Neutrophil (primary cell): ENCODE data around the gene CCDC24.

Source experiments
- H3K27ac ChIP-seq: fragments of 200-600 bp; sonication (generic); 2 replicates; pipeline ENCODE4 v1.5.1; 2016; ENCODE audit warnings: mild to moderate bottlenecking, moderate library complexity
- H3K27me3 ChIP-seq: fragments of 200-600 bp; sonication (generic); 2 replicates; pipeline ENCODE4 v1.6.0; 2016; ENCODE audit warnings: mild to moderate bottlenecking
- H3K36me3 ChIP-seq: fragments of 200-600 bp; sonication (generic); 2 replicates; pipeline ENCODE4 v1.5.1; 2017
- H3K4me1 ChIP-seq, 2 experiments: fragments of 200-600 bp in 1 of 2; sonication (generic) in 1 of 2; 1 replicate in 1 of 2; 2 replicates in 1 of 2; pipeline versions ENCODE4 v1.5.1 to v1.6.1; 2013 to 2016; ENCODE audit warnings: low read depth in 1 of 2, low read length in 1 of 2, mild to moderate bottlenecking in 1 of 2, moderate library complexity in 1 of 2; ENCODE audit not compliant: control insufficient read depth in 1 of 2, insufficient read depth in 1 of 2
- H3K4me3 ChIP-seq, 2 experiments: fragments of 200-600 bp in 1 of 2; sonication (generic) in 1 of 2; 1 replicate in 1 of 2; 2 replicates in 1 of 2; pipeline ENCODE4 v1.5.1; 2013 to 2016; ENCODE audit warnings: low read depth in 1 of 2, low read length in 1 of 2, mild to moderate bottlenecking in 1 of 2, moderate library complexity in 1 of 2
- H3K9me3 ChIP-seq: fragments of 200-600 bp; sonication (generic); 2 replicates; pipeline ENCODE4 v1.5.1; 2016
- TF ChIP-seq, protein P1 (sequence below): fragments of 200-600 bp; sonication (generic); IDR thresholded peaks from 2 replicates; pipeline ENCODE4 v1.5.1; 2016; ENCODE audit warnings: antibody characterized with exemption

Gene CCDC24

DNA sequence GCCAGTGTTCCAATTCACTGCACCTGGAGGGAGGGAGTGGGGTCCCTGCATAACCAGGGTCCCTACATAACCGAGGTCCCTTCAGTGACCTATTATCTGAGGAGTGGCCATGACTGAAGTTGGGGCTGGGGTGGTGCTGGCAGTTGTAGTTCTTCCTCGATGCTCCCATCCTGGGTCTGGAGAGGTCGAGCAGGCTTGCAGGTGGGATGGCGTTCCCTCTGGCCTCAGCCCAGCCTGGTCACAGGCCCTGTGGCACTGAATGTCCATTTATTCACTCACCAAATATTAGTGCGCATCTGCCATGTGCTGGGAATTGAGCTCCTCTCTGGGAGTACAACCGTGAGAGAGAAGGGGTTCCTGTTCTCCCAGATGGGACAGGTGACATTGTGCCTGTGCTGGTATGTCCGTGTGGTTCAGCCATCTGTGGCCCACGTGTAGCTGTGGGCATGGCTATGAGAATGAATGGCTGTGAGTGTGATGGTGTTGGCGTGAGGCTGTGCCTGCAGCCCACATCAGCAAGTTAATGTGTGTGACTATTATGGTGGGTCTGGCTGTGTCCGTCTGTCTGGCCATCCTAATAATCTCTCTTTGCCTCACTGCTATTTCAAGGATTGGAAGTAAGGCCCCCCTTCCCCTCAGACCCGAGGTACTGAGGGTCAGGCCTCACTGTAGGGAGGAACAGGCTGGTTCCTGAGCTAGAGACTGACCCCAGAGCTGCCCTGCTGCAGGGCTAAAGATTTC is 43.7 kb downstream of the CCDC24 start:
- TF ChIP-seq, protein P1, sequence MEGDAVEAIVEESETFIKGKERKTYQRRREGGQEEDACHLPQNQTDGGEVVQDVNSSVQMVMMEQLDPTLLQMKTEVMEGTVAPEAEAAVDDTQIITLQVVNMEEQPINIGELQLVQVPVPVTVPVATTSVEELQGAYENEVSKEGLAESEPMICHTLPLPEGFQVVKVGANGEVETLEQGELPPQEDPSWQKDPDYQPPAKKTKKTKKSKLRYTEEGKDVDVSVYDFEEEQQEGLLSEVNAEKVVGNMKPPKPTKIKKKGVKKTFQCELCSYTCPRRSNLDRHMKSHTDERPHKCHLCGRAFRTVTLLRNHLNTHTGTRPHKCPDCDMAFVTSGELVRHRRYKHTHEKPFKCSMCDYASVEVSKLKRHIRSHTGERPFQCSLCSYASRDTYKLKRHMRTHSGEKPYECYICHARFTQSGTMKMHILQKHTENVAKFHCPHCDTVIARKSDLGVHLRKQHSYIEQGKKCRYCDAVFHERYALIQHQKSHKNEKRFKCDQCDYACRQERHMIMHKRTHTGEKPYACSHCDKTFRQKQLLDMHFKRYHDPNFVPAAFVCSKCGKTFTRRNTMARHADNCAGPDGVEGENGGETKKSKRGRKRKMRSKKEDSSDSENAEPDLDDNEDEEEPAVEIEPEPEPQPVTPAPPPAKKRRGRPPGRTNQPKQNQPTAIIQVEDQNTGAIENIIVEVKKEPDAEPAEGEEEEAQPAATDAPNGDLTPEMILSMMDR: no peak
- Histone ChIP-seq H3K27me3 (peaks cover 40% of the 10 kb centered on the region), H3K4me3 (no peak overlapping the region), H3K36me3 (no peaks in the 10 kb centered on the region), H3K9me3 (no peaks in the 10 kb centered on the region), H3K4me1 (peaks cover 9 to 15% of the 10 kb centered on the region in 2 experiments), H3K27ac (no peak overlapping the region)

DNA sequence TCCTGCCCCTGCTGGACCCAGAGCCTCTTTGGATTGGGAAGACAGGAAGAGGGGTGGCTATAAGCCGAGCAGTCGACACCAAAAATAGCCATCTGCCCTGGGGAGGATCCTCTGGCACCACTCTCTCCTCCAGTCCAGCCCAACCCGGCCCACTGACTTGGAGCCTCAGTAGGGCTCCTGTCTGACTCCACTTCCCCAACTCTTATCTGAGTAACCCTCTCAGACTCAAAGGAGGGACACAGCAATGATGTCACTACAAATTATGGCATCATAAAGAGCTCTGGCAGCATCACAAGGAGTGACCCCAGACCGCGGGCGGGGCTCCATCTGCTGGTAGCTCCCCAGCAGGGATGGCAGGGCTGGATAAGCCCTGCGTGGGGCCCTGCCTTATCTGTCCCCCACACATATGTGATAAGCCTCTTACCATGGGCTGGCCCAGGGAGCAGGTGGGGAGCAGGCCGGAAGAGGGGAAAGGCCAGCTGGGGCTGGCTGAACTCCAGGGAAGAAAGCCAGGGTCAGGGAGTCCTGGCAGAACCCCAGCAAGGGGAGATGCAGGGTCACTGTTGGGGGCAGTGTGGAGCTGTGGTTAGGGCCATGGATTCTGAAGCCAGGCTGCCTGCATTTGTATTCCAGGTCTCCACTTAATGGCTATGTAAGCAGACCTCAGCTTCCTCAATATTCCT is 44.5 kb downstream of the CCDC24 start:
- Histone ChIP-seq H3K4me3 (no peak overlapping the region), H3K27me3 (peaks cover 33% of the 10 kb centered on the region), H3K9me3 (no peaks in the 10 kb centered on the region), H3K4me1 (peaks cover 10 to 17% of the 10 kb centered on the region in 2 experiments), H3K36me3 (no peaks in the 10 kb centered on the region), H3K27ac (no peak overlapping the region)
- TF ChIP-seq, protein P1: no peak

DNA sequence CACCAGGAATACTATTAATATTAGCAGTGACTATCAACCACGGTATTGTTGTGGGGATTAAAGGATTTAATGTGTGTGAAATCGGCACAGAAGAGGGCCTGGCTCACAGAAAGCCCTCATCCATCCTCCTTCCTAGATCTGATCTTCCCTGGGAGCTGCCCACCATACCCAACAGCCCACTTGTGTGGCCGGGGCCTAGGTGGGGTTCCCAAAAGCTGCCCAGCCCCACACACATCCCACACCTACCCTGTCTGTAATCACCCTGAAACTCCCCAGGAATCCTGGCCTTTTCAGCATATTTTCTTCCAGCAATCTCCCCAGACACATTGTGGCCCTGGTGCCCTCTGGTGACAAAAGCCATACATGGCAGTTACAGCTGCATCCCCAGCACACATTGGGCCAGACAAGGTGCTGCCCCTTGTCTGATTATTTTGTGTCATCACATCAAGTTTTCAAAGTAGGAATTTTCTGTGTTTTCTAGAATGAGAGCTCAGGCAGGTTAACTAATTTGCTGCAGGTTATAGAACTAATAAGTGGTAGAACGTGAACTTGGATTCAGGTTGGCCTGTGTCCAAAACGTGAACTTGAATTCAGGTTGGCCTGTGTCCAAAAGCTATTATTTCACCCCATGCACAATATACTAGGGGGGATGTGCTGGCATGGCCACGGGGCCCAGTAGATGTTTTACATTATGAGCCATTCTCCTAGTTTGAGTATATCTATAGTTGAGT is 45.2 kb downstream of the CCDC24 start:
- Histone ChIP-seq H3K36me3 (no peaks in the 10 kb centered on the region), H3K27ac (no peak overlapping the region), H3K4me1 (peaks cover 8 to 15% of the 10 kb centered on the region in 2 experiments), H3K4me3 (no peak overlapping the region), H3K9me3 (no peaks in the 10 kb centered on the region), H3K27me3 (peaks cover 25% of the 10 kb centered on the region)
- TF ChIP-seq, protein P1: peak; percentile 43

DNA sequence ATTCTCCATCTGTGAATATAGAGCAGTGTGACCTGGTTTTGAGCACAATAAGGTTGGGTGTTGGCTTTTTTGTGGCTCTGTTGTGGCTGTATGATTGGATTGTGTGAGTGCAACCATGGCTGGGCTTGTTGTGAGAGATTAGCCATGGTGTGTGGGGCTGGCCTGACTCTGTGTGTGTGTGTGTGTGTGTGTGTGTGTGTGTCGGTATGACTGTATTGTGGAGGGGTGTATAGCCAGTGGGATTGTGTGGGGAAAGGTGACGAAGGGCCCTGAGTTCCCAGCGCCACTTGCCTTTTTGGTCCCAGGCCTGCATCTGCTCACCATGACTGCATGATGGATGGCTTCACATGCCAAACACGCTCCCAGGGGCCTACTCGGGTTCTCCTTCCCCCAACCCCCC is 45.8 kb downstream of the CCDC24 start:
- TF ChIP-seq, protein P1: no peak
- Histone ChIP-seq H3K4me3 (no peak overlapping the region), H3K4me1 (peaks cover 8 to 19% of the 10 kb centered on the region in 2 experiments), H3K27ac (no peak overlapping the region), H3K9me3 (no peaks in the 10 kb centered on the region), H3K36me3 (no peaks in the 10 kb centered on the region), H3K27me3 (peaks cover 20% of the 10 kb centered on the region)

GRCh38 chr1:44038876-44039657 is 47.7 kb downstream of the CCDC24 start:
- Histone ChIP-seq H3K27me3 (peaks cover under 1% of the 10 kb centered on the region), H3K36me3 (no peaks in the 10 kb centered on the region), H3K4me3 (no peak overlapping the region), H3K27ac (no peak overlapping the region), H3K9me3 (no peaks in the 10 kb centered on the region), H3K4me1 (peaks cover 8 to 20% of the 10 kb centered on the region in 2 experiments)
- TF ChIP-seq, protein P1: no peak
